T-helper 1 cell (primary cell): ENCODE data around the gene CEP89.
"Not testable (repeated sequence)": the region's sequence is repeated elsewhere in the genome, so short reads cannot be mapped to it uniquely, and the experiment has no call there.

Experiments
- DNase-seq, 5 donors: peaks; one replicate each; pipeline ENCODE4 v3.0.0-alpha.2; 2012 to 2020

Gene CEP89

GRCh38 chr19:32868206-32868950 is 103.4 kb downstream of the CEP89 start:
- no peak for DNase-seq

GRCh38 chr19:32867436-32867835 is 104.3 kb downstream of the CEP89 start:
- DNase-seq: not testable (repeated sequence)

- no peak for DNase-seq
Measured at GRCh38 chr19:32866564-32867265, 105.0 kb downstream of the CEP89 start.

- DNase-seq: no peak
Measured at GRCh38 chr19:32866061-32866460, 105.7 kb downstream of the CEP89 start.

- DNase-seq: no peak
Measured at GRCh38 chr19:32865326-32865725, 106.4 kb downstream of the CEP89 start.

GRCh38 chr19:32864318-32865007 is 107.3 kb downstream of the CEP89 start:
- no peak for DNase-seq

- no peak for DNase-seq
Measured at GRCh38 chr19:32863841-32864240, 107.9 kb downstream of the CEP89 start.

- DNase-seq: no peak
Measured at GRCh38 chr19:32863301-32863700, 108.5 kb downstream of the CEP89 start.

GRCh38 chr19:32862741-32863140 is 109.0 kb downstream of the CEP89 start:
- DNase-seq: no peak

GRCh38 chr19:32862173-32862572 is 109.6 kb downstream of the CEP89 start:
- no peak for DNase-seq

- DNase-seq: no peak
Measured at GRCh38 chr19:32861596-32861995, 110.2 kb downstream of the CEP89 start.

- no peak for DNase-seq
Measured at GRCh38 chr19:32859591-32859990, 112.2 kb downstream of the CEP89 start.

GRCh38 chr19:32858559-32858958 is 113.2 kb downstream of the CEP89 start:
- no peak for DNase-seq

- no peak for DNase-seq
Measured at GRCh38 chr19:32858155-32858554, 113.6 kb downstream of the CEP89 start.

GRCh38 chr19:32857584-32857983 is 114.2 kb downstream of the CEP89 start:
- DNase-seq: no peak

GRCh38 chr19:32856818-32857217 is 114.9 kb downstream of the CEP89 start:
- DNase-seq: not testable (repeated sequence)

GRCh38 chr19:32852216-32852615 is 119.5 kb downstream of the CEP89 start:
- no peak for DNase-seq

- not testable (repeated sequence) for DNase-seq
Measured at GRCh38 chr19:32848035-32848434, 123.7 kb downstream of the CEP89 start.

- DNase-seq: no peak
Measured at GRCh38 chr19:32843716-32844245, 128.0 kb downstream of the CEP89 start.

GRCh38 chr19:32842061-32842460 is 129.7 kb downstream of the CEP89 start:
- DNase-seq: no peak

- no peak for DNase-seq
Measured at GRCh38 chr19:32837531-32837930, 134.2 kb downstream of the CEP89 start.

GRCh38 chr19:32833388-32833787 is 138.4 kb downstream of the CEP89 start:
- DNase-seq: not testable (repeated sequence)

GRCh38 chr19:32832825-32833224 is 138.9 kb downstream of the CEP89 start:
- DNase-seq: not testable (repeated sequence)
